Fibroblast of upper back skin (primary cell): ENCODE data around the gene NUP214.
"Not testable (repeated sequence)": the region's sequence is repeated elsewhere in the genome, so short reads cannot be mapped to it uniquely, and the experiment has no call there.

Source experiments
- DNase-seq: peaks from one replicate; pipeline ENCODE4 v3.0.0-alpha.2; 2013

The NUP214 gene

DNA sequence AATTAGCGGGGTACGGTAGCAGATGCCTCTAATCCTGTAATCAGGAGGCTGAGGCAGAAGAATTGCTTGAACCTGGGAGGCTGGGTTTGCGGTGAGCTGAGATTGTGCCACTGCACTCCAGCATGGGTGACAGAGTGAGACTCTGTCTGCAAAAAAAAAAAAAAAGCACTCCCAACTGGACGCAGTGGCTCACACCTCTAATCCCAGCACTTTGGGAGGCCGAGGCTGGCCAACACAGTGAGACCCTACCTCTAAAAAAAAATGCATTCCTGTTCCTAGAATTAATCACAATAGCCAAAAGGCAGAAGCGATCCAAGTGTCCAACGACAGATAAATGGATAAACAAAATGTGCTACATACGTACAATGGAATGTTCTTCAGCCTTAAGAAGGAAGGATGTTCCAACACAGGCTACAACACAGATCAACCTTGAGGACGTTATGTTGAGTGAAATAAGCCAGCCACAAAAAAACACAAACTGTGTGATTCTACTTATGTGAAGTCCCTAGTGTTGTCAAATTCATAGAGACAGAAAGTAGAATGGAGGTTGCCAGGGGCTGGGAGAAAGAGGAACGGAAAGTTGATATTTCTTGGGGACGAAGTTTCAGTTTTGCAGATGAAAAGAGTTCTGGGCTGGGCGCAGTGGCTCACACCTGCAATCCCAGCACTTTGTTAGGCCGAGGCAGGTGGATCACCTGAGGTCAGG is 137.1 kb downstream of the NUP214 start:
- no peak for DNase-seq

DNA sequence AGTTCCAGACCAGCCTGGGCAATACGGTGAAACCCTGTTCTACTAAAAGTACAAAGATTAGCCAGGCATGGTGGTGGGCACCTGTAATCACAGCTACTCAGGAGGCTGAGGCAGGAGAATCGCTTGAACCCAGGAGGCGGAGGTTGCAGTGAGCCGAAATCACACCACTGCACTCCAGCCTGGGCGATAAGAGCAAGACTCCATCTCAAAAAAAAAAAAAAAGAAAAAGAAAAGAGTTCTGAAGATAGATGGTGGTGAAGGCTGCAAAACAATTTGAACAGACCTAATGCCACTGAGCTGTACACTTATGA is 137.6 kb downstream of the NUP214 start:
- DNase-seq: not testable (repeated sequence)

DNA sequence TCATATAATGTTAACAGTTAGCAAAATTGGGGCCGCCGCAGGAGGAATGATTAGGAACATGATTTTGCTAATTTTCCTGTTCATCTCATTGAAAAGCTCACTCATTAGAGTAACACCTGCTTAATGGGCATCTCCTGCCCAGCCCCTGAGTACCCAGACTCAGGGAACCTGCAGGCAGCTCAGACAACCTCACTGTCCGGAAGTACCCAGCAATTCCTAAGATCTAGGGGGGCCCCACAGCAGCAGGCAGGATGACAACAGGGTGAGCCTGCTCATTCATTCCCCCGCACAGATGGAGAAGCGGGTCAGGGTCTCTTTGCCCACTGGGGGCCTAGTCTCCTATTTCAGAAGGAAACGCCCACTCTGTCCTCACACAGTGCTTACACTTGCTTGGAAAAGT is 138.3 kb downstream of the NUP214 start:
- DNase-seq: no peak

DNA sequence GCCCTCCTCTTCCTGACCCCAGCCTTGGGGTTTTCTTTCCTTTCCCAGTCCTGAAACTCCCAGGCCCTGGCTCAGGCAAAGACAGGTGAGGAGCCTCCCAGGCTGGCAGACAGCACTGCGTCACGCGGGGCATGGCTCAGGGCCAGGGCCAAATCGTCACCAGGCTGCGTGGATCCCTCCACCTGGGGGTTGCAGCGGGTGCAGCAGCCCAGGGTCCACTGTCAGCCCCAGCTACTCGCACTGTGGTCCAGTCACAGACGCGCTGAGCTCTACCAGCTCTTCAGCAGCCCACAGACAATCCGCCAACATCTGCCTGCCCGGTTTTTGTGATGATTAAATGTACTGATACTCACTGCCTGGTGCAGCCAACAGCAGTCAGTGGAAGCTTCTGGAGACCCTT is 138.8 kb downstream of the NUP214 start:
- no peak for DNase-seq

DNA sequence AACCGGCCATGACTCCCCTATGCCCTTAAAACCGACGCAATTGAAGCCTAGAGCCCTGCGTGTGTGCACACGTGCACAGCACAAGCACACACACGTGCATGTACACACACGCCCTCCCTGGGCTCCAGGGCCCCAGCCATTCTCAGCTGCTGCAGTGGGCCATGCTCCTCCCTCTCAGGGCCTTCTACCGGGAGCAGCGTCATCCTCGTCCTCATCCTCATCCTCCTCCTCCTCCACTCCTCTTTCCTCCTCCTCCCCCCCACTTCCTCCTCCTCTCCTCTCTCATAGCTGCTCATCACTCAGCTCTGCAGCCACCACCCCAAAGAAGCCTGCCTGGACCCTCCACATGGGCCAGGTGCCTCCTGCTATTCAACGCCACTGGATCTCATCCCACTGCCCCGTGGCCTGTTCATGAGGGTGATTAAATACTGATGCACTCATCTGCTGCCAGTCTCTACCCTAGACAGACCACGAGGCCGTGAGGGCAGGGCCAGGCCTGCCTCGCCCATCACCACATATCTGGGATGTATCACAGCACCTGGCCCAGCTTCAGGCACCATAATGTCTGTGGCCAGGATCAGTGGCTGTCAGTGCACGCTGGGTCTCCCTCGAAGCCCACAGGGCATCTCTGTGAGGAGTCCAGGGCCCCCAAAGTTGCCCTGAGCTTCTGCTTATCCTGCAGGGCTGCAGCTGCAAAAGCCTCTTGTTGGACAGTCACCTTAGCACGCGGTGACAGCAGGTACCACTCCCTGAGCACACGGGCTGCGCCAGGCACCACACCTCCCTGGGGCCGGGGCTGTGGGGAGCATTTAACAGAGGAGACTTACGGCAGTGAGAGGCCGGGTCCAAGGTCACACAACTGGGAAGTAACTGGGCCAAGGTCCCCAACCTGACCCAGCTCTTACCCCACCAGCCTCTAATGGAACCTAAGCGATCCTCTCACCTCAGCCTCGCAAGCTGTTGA is 141.2 kb downstream of the NUP214 start:
- DNase-seq: no peak

DNA sequence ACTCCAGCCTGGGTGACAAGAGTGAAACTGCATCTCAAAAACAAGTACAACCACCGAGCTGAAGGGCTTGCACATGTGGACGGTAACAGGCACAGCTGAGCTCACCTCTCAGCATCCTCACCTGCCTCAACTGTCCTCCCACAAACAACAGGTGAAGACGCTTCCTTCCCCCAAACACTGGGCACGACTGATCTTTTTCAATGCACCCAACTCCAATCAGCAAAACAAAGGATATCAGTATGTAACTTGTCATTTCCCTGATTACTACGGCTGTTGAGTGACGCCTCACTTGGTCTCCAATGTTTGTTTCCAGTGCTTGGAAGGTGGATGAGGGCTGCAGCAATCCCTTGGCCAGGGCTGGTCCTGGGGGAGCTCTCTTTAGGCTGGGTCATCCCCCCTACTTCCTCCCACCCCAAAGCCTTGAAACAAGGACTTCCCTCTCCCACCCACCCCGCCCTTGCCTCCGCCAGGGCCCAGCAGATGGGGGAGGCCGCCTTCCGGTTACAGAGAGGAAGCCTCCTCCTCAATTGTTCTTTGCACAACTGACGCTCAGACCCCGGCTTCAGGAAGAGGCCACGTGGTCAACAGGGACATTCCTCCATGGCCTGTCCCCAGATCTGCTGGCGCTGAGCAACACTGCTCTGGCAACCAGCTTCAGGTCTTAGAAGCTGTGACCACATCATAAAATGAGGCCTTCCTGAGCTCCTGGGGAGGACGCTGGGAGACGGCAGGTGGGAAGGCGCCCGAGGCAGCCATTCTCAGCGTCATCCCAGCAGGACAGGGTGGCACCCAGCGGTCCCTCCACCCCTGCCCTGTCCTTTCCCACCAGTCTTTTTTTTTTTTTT is 145.0 kb downstream of the NUP214 start:
- DNase-seq: no peak

DNA sequence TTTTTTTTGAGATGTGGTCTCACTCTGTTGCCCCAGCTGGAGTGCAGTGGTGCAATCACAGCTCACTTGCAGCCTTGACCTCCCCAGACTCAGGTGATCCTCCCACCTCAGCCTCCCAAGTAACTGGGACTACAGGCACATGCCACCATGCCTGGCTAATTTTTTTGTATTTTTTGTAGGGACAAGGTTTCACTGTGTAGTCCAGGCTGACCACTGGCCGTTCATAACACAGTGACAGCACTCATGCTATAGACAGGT is 145.6 kb downstream of the NUP214 start:
- not testable (repeated sequence) for DNase-seq

DNA sequence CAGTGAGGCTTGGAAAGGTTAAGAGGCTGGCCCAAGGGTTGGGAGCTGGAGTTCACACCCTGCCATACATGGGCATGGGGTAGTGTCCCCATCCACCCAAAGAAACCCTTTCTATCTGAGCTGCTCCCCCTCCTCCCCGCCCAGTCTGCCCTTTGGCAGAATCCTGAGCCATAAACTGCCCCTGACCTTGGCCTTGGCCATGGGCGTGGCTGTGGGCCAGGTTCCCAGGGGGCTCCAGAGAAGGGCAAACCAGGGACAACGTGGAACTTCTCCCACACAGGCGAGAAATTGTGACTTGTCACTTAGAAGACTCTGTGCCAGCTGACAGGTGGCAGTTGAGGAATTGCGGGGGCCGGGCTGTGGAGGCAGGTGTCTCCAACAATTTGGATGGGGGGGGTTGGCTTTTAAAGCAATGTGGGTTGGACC is 146.1 kb downstream of the NUP214 start:
- no peak for DNase-seq

DNA sequence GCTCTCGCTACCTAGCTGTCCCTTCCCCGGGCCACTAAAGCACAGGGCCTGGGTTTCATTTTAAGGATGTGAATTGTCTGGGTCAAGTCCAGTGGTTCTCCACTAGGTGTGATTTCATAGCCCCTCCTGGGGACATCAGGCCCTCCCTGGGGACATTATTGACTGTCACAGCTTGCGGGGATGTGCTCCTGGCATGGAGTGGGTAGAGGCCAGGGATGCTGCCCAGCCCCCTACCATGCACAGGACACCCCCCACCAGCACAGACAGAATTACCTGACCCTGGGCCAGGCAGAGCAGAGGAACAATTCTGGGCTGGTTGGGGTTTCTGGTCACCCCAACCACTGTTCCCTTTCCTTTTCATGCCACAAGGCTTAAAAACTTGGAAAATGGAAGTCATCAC is 146.8 kb downstream of the NUP214 start:
- no peak for DNase-seq

DNA sequence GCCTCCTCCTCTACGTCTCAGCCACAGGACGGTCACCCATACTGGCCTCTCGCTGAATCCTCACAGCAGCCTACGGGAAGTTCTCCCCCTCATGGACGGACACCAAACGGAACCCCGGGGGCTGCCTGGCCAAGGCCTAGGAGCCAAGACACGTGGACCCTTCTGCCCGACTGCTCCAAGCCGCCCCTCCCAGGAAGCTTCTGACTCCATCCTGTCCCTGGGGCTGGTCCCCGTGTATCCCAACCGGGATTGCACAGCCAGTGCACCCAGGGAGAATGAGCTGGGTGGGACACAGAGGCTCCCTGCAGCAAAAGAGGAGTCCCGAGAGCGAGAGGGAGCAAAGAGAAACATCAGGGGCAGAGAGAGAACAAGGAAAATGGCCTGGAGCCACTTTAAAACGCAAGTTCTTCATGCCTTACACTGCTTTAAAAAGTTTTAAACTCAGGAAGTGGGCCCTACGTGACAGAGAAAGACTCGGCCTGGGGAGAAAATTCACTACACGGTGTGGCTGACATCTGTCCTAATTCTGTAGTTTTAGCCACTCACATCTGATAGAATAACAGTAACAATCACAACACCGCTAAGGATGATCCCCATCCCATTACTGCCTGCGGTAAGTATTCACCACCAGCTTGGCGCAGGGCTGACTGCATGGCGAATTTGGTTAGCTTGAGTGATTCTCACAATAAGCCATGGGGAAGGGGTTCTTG is 147.9 kb downstream of the NUP214 start:
- no peak for DNase-seq

DNA sequence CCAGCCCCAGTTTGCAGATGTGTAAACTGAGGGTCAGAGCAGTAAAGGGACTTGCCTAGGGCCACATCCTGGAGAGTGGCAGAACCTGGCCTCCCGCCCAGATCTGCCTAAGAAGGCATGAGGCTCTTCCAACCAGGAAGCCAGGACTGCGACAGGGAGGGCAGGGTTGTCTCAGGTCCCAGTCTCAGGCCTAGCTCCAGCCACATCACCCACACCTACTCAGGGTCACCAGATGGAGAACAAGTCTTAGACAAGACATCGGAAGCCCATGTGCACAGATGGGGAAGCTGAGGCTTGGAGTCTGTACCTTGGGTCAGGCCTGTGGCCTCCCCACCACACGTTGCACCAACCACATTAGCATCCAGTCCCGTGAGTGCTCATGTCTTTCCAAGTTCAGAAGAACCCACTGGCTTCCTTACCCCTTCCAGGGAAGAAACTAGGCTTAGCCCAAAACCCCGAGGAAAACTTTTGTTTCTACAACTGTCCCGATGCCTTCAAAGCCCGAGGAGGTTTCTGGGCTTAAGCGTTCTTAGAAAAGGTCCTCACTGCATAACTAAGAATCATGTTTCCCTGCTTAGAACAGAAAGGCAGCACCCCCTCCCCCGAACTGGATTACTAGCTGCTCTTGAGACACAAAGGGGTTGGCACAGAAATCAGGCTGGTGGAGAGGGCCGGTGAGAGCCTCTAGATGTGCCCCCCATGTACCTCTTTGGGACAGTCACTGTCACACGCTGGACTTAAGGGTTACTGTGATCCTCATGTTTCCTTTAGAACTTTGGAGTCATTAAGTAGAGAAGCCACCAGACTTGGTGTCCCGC is 148.7 kb downstream of the NUP214 start:
- no peak for DNase-seq

DNA sequence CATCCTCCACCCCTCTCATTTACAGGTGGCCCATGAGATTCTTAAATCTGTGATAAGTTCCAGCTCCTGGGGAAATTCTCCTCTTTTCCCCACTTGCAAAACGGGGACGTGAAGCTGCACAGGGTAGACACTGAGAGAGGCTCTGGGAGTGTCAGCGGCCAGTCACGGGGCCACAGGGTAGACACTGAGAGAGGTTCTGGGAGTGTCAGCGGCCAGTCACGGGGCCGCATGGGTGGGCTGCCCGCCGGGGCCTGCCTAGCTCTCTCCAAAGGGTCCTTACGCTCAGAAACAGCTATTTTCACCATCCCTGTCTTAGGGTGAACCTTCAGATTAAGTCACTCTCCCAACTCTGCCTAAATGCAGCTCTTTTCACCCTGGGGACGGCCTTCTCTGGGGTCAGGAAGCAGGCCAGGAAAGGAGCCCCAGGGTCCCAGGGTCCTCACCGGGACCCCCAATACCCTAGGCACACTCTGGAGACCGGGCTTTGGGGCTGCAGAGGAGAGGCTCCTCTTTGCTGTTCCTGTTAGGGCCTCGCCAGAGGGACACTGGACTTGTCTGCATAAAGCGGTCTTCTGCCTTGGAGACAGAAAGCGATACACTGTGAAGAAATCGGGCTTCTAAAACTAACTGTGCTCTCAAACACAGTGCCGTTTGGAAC is 149.4 kb downstream of the NUP214 start:
- DNase-seq: no peak

DNA sequence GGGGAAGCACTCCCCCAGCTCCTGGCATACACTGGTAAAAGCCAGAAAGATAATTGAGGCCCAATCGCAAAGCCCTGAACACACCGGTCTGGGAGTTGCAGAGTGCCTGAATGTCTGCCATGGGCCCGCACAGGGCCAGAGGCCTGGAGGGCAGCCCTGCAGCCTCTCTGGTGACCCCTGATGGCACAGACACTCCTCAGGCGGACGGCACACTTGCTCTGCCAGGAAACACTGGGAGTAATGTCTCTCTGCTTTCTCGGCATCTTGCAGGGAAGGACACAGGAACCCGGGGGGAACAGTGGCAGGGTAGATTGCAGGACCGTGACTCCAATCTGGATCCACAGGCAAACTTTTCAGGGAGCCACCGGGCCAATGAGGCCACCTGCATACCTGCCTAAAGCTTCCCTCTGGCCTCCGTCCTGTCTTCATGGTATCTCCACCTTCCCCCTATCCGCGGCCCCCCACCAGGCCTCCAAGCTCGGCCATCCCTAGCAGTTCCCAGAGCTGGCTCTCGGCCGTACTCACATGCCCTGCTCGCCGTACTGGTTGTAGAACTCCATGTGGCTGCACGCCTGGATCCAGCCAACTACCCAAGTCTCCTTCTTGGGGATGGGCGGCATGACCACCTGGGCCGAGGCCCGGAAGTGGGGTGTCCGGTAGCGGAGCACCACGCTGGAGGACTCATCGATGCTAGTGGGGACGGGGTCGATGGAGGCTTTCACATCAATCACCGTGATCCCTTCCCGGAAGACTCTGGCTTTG is 150.1 kb downstream of the NUP214 start:
- no peak for DNase-seq

DNA sequence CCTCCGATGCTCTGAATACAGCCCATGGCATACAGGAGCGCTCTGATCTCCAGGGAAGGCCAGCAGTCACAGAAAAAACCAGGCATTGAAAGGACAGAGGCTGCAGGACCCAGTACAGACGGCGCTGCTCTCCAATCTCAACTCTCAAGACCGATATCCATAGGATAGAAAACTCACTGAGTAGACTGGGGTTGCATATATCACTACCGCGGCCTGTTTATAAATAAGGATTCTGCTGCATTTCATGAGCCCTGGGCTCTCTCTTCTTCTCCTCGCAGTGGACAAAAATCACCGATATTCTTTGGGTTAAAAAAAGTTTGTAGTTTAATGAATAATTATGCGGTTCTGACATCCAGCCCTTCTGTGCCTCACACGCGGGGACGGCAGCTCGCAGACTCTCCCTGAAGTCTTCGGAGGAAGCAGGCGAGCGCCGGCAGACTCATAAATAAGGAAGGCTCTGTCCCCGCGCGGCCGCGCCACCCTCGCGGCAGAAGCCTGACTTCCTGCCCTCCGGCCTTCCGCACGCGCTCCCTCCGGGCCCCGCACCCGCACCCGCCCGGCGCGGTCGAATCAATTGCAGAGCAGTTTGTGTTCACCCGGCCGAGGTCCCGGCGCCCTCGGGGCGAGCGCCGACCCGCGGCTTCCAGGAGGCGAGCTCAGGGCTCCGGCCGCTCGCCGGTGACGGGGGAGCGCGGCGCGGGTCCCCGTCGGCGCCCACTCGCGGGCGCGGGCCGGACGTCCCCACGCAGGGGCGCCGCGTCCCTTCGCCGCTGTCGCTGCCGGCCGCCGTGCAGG is 150.9 kb downstream of the NUP214 start, which contains the start of gene FAM78A:
TSS of gene FAM78A (minus strand) at position 417 of the 795 bp plus-strand sequence. CDS start at position 86, 331 bp downstream.
- DNase-seq: no peak

DNA sequence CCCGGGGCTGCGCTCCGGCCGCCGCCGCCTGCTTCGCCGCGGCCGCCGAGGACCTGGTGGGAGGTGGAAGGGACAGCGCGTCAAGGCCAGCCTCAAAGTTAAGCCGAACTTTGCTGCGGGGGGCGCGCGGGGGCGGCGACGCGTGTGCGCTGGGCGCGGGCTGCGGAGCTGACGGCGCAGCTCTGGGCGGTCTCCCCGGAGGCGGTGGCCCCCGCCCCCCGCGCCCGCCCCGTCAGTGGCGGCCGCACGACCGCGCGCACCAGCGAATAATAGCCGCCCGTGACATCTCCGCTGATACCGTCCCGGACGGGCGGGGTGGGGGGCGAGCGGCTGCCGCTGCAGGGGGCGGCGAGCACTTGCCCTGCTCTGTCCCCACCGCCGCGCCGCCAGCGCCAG is 151.5 kb downstream of the NUP214 start:
- DNase-seq: no peak

DNA sequence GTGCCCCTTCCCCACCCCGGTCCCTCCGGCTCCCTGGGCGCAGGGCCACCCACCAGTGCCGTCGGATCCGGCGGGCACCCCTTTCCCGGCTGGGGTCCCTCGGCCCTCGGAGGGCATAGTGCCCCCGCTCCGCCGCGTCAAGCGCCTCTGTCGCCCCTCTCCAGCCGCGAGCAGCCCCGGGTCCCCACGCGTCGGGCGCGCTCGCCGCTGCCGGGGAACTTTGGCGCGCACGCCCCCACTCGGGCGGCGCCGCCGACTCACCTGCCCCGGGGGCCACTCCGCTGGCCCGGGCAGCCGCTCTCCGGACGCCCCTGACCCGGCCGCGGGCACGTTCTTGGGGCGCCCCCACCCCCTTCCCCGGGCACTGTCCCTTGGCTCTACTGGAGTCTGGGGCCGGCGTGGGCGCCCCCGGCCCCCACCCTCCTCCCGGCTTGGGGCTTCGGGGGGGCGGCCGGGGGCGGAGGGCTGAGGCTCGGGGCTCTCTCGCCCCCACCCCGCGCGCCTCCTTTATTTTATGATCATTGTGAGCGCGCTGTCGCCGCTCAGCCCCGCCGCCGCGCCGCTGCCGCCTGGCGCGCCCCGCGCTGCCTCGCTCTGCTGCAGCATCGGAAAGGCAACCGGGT is 152.0 kb downstream of the NUP214 start:
- no peak for DNase-seq

DNA sequence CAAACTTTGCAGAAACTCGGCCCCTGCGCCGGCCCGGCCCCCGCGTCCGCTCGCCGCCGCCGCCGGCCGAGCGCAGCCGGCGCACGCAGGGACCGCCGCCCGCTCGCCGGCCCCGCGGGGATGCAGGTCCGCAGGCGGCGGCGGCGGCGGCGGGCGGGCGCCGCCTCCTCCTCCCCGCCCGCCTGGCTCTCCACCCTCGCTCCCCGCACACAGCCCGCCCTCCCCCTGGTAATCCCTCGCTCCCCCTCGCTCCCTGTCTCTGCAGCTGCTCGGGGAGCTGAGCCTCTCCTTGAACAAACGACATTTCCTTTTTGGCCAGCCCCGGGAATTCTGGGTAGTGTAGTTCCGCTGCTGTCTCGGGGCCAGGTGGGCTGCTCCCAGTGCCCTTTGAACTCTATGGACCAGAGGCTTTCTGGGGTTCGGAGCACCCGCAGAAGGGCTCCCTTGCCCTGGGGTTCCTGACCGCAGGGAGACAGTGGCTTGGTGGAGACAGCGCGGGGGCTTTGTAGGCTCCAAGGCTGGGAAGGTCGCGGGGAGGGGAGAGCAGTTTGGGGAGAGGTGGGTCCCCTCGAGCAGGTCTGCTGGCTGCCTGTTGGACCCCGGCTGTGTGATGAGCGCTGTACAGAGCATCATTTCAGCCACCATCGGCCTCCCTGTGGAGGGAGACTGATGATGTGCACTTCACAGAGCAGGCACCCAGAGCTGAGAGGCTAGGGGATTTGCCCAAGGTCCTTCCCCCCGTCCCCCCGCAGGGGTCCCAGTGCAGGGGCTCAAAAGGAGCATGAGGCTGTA is 152.7 kb downstream of the NUP214 start:
- peak; percentile 78 for DNase-seq

DNA sequence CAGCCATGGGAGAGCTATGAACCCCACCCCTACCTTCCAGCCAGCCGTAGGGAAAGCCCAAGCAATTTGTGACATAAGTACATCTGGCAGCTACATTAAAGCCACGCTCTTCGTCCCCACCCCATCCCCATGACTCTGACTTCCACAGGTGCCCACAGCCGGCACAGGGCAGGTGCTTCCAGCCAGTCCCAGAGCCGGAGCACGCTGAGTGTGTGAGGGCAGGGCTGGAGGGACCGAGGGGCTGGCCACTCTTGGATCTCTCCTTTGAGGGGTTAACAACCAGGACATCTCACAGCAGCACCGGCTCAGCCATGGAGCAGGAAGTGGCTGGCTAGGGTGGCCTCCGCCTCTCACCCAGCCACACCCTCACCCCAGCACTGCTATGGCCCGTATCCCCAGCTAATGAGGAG is 153.3 kb downstream of the NUP214 start:
- DNase-seq: no peak
